Body of pancreas (tissue), 4 donors: Measurements from ENCODE around the gene CYB561. TPM values are rescaled to one million over a fixed set of nuclear protein-coding genes. Genes with fewer than 3 reads are reported as not detected.
A peak's percentile ranks its signal among the peaks of the same experiment; 100 is the strongest.

Experiments
- ATAC-seq: fragments of 150-250 bp; one replicate; pipeline ENCODE4 v1.9.1; 2016
- DNase-seq, 4 donors: peaks; one replicate each; pipeline ENCODE4 v3.0.0-alpha.2; 2019
- H3K27ac ChIP-seq, 4 donors: fragments of 200-600 bp; sonication (generic); 1 replicate in 3 of 4; 2 replicates in 1 of 4; pipeline versions ENCODE4 v1.5.1 to v1.6.1; 2016 to 2019; ENCODE audit warnings: mild to moderate bottlenecking in 1 of 4, mixed read lengths in 1 of 4, moderate library complexity in 1 of 4
- H3K27me3 ChIP-seq, 2 donors: fragments of 200-600 bp; sonication (generic); one replicate each; pipeline ENCODE4 v1.6.0; 2016; ENCODE audit warnings: mild to moderate bottlenecking in 1 of 2
- H3K36me3 ChIP-seq, 2 donors: fragments of 200-600 bp; sonication (generic); replicated peaks in 1 of 2; 2 replicates each; pipeline ENCODE4 v1.5.1; 2016; ENCODE audit warnings: low read depth in 2 of 2; ENCODE audit not compliant: insufficient read depth in 1 of 2
- H3K4me1 ChIP-seq: fragments of 200-600 bp; sonication (generic); one replicate; pipeline ENCODE4 v1.6.0; 2016
- H3K4me3 ChIP-seq, 2 donors: fragments of 200-600 bp; sonication (generic); 1 replicate in 1 of 2; 2 replicates in 1 of 2; pipeline ENCODE4 v1.5.1; 2016 to 2019
- H3K9me3 ChIP-seq, 3 donors: fragments of 200-600 bp; sonication (generic); 1 replicate in 2 of 3; 2 replicates in 1 of 3; pipeline ENCODE4 v1.5.1; 2016
- CTCF ChIP-seq, 7 experiments: fragments of 450-650 bp in 4 of 7; fragments of 200-600 bp in 3 of 7; sonication (generic) in 3 of 7; IDR thresholded peaks; one replicate each; pipeline ENCODE4 v1.5.1; 2016 to 2019; ENCODE audit warnings: antibody characterized with exemption in 7 of 7
- POLR2A ChIP-seq, 3 donors: fragments of 450-650 bp; IDR thresholded peaks; one replicate each; pipeline ENCODE4 v1.6.1; 2016; ENCODE audit warnings: antibody characterized with exemption in 3 of 3, mild to moderate bottlenecking in 2 of 3
- WGBS, 2 donors: methylation state at CpG; one replicate each; pipeline ENCODE4 v1.1.5; 2017; 5-methylcytosine and 5-hydroxymethylcytosine counted together
- intact Hi-C: fragments of 100-400 bp; cut with DNase I; formaldehyde crosslinking; loops from one replicate; pipeline ENCODE4 v1.15.1; 2023
- total RNA-seq, 2 donors: library from RNA; depleted of rRNA; stranded (reverse); fragments of >200 nt; gene quantifications; one replicate each; pipeline ENCODE4 v1.1.0, GENCODE V29; 2016

Gene CYB561
- total RNA-seq, 2 donors from 2014 or later = 61.5 to 137 TPM

GRCh38 chr17:63492940-63493339, 46.8 kb upstream of the CYB561 start:
- DNase-seq (no peak), ATAC-seq (no peak)
- WGBS, 2 donors = 93 to 95% methylated on average over 6 of the region's 6 CpGs
- H3K27ac ChIP-seq = no peak overlapping the region
- TF ChIP-seq CTCF (IDR thresholded peaks at IDR 0.05) (no peak), POLR2A (IDR thresholded peaks at IDR 0.05) (no peak)
- H3K4me3 ChIP-seq = no peak overlapping the region
- intact Hi-C loops = no loop called here
- H3K27me3 ChIP-seq = no peaks in the 10 kb centered on the region
- H3K4me1 ChIP-seq = peaks cover 6% of the 10 kb centered on the region
- no peaks in the 10 kb centered on the region for H3K9me3 ChIP-seq
- no peaks in the 10 kb centered on the region for H3K36me3 ChIP-seq

DNA sequence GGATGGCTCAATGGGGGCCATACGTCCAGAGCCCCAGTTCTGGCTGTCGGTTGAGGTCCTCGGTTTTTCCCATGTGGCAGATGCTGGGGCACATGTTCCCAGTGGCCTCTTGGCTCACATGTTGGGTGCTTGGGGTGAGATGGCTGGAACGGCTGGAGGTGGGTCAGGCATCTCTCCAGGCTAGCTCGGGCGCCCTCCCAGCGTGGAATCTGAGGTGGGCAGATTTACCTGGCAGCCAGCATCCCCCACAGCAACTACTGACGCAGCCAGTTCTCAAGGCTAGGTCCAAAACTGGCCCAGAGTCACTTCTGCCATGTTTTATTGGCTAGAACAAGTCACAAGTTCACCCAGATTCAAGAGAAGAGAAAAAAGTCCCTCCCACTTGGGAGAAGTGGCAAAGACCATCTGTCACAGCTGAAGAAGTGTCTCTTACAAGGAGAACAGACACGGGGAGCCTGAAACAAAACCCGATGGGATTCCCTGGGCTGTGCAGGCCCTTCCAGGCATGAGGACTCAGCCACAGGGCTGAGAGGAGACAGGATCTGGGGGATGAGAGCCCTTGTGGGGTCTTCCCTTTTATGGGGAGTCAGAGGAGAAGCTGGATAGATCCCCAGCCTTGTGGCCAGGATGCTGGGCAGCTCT, 46.0 kb upstream of the CYB561 start:
- no peak overlapping the region for H3K27ac ChIP-seq
- 78 to 84% methylated on average over 10 of the region's 10 CpGs for WGBS, 2 donors

DNA sequence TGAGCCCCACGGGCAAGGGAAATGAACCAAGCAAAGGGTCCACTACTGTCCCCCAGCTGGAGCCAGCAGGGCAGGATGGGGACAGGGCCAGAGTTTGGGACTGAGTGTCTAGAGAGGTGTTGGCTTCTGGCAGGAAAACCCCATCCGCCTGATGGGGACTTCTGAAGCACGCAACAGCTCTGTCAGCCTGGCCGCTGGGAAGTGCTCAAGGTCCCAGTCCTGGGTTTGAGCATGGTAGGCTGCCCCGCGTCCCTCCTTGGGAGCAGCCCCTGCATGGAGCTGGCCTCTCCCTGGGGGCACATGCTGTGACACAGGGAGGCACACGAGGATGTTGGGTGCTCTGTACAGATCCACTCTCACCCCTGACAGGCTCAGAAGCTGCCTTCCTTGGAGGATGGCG, 45.3 kb upstream of the CYB561 start:
- no peak for ATAC-seq
- Histone ChIP-seq H3K27ac (no peak overlapping the region), H3K9me3 (no peaks in the 10 kb centered on the region), H3K36me3 (no peaks in the 10 kb centered on the region), H3K4me3 (no peak overlapping the region), H3K27me3 (no peaks in the 10 kb centered on the region), H3K4me1 (peaks cover 6% of the 10 kb centered on the region)
- 64 to 71% methylated on average over 2 to 6 of the region's 8 CpGs for WGBS, 2 donors
- no peak for DNase-seq
- intact Hi-C loops = no loop called here
- TF ChIP-seq POLR2A (IDR thresholded peaks at IDR 0.05) (no peak), CTCF (IDR thresholded peaks at IDR 0.05) (no peak)

More for the DNA sequence above, 46.0 kb upstream of the CYB561 start:
- H3K4me3 ChIP-seq = no peak overlapping the region
- intact Hi-C loops = no loop called here
- no peaks in the 10 kb centered on the region for H3K27me3 ChIP-seq
- ATAC-seq (no peak), DNase-seq (no peak)
- peaks cover 6% of the 10 kb centered on the region for H3K4me1 ChIP-seq
- TF ChIP-seq POLR2A (IDR thresholded peaks at IDR 0.05) = no peak
- no peak for TF ChIP-seq CTCF (IDR thresholded peaks at IDR 0.05)
- no peaks in the 10 kb centered on the region for H3K9me3 ChIP-seq
- no peaks in the 10 kb centered on the region for H3K36me3 ChIP-seq

DNA sequence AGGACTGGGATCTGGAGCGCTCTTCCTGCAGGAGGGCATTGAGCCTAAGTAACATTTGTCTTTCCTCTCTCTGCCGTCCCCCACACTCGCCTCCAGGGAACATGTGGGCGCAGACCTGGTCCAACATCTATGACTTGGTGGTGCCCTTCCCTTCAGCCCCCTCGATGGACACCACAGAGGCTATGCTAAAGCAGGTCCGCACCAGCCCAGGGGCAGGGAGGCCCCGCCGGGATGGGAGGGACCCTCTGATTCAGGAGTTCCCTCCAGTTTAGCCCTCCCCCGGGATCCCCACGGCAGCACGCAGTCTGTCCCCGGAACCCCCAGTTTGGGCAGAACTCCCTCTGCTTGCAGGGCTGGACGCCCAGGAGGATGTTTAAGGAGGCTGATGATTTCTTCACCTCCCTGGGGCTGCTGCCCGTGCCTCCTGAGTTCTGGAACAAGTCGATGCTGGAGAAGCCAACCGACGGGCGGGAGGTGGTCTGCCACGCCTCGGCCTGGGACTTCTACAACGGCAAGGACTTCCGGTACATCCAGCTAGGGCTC, 44.8 kb upstream of the CYB561 start:
- Histone ChIP-seq H3K4me1 (peaks cover 6% of the 10 kb centered on the region), H3K27me3 (no peaks in the 10 kb centered on the region), H3K36me3 (no peaks in the 10 kb centered on the region), H3K9me3 (no peaks in the 10 kb centered on the region), H3K4me3 (no peak overlapping the region), H3K27ac (no peak overlapping the region)
- 68 to 90% methylated on average over 12 to 22 of the region's 22 CpGs for WGBS, 2 donors
- ATAC-seq (no peak), DNase-seq (no peak)
- TF ChIP-seq CTCF (IDR thresholded peaks at IDR 0.05) = no peak
- TF ChIP-seq POLR2A (IDR thresholded peaks at IDR 0.05) = no peak
- intact Hi-C loops = no loop called here

GRCh38 chr17:63490329-63490728, 44.2 kb upstream of the CYB561 start:
- 53 to 60% methylated on average over 10 of the region's 10 CpGs for WGBS, 2 donors

More at GRCh38 chr17:63490329-63490728, 44.2 kb upstream of the CYB561 start:
- peaks cover 5% of the 10 kb centered on the region for H3K4me1 ChIP-seq
- DNase-seq (peak in 2 of 4 donors; percentile 19 to 31), ATAC-seq (no peak)
- intact Hi-C loops = no loop called here
- H3K27me3 ChIP-seq = no peaks in the 10 kb centered on the region
- H3K4me3 ChIP-seq = no peak overlapping the region
- no peak for TF ChIP-seq POLR2A (IDR thresholded peaks at IDR 0.05)
- TF ChIP-seq CTCF (IDR thresholded peaks at IDR 0.05) = no peak
- no peaks in the 10 kb centered on the region for H3K36me3 ChIP-seq
- no peaks in the 10 kb centered on the region for H3K9me3 ChIP-seq
- H3K27ac ChIP-seq = no peak overlapping the region
